GM19324 (cell line): ENCODE measurements around the gene SNAP29.
"Not testable (repeated sequence)": the region's sequence is repeated elsewhere in the genome, so short reads cannot be mapped to it uniquely, and the experiment has no call there.

Experiments used
- ATAC-seq: cut with Tn5 transposase; IDR thresholded peaks from one replicate; pipeline ENCODE4 v1.9.1; 2021; ENCODE audit warnings: mild to moderate bottlenecking, moderate library complexity; ENCODE audit not compliant: unreplicated experiment, low FRiP score

SNAP29 gene

DNA sequence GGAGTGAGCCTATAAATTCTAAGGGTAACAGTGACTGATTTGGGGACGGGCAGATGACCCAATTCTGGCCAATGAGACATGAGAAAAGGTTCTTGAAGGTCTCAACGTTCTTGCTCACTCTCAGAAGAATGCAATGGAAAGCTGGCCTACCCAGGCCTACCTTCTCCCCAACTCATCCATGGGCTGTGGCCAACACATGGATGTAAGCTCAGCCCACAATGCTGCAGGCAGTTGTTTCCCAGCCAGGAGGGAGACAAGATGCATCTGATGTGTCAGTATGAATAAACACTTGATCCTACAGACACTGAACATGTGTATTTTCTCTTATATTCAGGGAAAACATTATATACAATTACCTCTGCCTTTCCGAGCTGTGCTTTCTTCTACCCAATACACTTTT is 24.6 kb upstream of the SNAP29 start:
- ATAC-seq = no peak

DNA sequence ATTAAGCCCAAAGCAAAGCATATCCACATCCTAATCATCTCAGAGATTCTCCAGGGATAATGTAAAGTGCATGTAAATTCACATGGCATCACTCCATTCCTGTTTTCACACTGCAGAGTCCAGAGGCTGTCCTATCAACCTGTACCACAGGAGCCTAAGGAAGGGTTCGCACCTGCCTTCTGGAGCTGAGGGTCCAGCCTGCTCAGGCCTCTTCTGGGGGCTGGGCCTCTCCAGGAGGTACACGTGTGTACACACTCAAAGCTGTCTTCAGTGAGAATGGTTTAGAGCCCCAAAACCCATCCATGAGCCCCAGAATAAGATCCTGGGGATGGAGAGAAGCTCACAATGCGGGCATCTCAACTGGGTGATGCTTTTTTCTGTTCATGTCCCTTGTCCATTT is 24.1 kb upstream of the SNAP29 start:
- no peak for ATAC-seq

DNA sequence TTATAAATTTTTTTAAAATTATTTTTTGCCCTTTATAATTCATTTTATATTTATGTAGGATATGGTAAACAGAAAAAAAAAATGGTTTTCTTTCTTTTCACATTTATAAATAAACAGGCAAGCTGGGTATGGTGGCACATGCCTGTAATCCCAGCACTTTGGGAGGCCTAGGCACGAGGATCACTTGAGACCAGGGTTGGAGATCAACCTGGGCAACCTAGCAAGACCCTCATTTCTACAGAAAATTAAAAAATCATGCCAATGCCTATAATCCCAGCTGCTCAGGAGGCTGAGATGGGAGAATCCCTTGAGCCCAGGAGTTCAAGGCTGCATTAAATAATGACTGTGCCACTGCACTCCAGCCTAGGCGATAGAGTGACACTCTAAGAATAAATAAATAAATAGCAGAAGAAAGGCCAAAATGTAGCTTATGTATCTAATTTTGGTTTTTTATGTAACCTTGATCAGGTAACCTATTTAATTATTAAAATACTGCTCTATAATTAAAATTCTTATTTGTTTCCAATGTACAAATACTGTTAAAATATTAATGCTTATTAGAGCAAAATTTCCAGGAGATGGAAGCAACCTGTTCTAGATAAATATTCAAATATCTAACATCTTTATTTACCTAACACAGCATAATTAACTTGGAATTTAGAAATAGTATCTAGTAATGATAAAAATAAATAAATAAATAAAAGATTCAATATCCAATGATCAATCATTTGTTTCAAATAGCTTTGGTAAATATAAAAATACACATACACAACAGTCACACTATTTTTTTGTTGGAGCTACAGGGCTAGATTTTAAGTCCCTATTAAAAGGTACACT is 21.6 kb upstream of the SNAP29 start:
- no peak for ATAC-seq

DNA sequence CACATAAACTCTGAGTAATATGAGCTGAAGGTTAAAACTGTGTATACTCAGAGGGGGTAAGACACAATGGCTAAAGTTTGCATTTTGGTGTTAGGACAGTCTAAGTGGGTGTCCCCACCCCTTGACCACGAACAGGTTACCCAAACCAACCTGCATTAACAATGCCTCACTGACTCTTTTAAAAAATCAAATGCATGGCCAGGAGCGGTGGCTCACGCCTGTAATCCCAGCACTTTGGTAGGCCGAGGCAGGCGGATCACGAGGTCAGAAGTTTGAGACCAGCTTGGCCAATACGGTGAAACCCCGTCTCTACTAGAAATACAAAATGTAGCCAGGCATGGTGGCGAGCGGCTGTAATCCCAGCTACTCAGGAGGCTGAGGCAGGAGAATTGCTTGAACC is 19.5 kb upstream of the SNAP29 start:
- not testable (repeated sequence) for ATAC-seq

DNA sequence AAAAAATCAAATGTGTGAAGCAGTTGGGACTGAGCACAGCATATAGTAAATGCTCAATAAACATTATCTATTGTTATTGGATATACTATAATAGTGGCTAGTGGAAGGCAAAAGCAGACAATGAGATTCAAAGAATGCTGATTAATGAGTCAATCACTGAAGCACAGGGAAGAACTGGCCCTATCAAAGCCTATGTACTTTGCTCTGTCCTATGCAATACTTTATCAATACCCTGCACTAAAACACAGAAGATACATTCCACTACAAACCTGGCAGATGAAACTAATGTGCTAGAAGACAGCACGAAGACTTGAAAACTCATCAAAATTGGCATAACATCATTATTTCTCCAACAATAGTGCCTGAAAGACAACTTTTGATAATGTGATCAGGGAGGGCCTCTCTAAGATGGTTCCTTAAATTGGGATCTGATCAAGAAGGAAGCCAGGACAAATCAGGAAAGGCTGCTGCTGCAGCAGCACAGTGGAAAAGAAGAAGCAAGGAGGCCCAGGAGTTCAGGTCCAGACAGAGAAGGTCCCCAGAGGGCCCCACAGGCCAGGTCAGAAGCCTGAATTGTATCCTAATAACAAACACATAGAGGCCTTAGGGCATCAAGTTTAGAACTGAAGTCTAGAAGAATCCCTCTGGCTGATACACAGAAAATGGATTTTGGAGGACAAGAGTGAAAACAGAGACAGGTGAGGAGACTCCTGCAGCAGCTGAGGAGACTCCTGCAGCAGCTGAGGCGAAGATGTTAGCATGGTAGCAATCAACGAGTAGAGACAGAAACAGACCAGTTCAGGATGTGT is 18.8 kb upstream of the SNAP29 start:
- no peak for ATAC-seq

DNA sequence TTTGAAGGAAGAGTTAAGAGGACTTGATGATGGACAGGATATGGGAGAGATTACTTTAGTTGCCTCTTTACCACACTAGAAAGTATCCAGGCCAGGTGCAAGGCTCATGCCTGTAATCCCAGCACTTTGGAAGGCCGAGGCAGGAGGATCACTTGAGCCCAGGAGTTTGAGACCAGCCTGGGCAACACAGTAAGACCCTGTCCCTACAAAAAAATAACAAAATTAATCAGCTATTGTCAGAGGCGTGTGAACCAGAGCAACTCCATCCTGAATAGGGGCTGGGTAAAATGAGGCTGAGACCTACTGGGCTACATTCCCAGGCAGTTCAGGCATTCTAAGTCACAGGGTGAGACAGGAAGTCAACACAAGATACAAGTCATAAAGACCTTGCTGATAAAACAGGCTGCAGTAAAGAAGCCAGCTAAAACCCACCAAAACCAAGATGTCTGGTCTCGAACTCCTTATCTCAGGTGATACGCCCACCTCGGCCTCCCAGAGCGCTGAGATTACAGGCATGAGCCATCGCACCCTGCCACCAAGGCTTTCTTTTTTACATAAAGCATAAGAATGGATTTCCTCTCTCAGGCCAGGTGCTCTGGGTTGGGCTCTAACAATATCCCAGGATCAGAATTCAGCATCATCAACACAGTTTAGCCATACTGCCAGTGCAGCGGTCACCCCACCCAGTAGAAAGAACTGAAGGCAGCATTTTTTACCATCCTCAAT is 18.0 kb upstream of the SNAP29 start:
- ATAC-seq = no peak

DNA sequence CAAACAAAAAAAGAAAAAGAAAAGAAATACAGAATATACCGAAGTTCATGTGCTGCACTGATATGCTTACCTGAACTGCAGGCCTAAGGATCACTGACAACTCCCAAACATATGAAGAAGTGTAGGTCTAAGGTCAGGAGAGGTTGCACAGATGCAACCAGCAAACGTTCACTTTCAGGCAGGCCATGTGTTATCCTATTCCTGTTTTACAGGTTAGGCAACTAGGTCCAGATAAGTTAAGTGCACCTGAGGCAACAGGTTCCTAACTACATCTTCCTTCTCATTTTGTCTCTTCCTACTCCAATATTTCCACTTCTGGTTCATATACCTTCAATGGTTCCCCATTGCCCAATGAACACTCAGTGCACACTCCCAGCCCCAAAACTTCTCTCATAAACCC is 15.3 kb upstream of the SNAP29 start:
- no peak for ATAC-seq

DNA sequence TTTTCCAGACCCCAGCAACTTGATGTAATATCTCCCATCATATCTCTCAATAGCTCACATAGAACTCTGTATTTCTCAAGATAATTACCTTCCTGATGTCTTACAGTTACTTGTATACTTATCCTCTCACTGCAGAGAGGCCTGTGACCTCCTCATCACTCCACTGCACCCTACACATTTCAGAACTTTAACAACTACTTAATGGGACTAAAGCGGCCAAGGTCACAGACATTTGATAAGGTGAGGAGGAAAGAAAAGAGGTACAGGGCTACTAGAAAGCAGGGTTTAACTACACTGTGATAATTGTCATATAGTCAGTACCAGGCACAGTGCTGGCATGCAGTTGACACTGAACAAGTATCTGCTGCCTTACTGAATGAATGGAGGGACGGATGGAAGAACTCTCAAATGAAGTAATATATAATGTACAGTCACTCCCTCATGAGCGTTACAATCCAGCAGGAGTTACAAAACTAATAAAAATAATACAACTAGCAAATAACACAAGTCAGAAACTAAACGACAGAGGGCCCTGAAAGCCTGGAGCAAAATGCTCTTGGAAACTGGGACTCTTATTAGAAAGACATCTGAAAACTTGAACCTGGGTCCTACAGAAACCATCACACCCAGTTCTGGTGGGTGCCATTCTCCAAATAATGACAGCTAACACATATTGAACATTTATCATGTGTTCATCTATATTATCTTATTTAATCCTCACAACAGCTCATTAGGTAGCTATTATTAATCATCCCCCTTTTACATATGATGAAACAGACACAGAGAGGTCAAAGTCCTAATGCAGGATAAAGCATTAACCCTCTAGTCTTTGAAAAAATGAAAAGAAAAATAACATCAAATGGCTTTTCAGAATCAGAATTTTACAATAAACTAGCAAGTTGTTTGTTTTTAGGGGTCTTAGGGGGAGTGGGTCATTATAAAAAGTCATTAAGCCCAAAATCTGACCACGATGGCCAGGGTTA is 14.5 kb upstream of the SNAP29 start:
- no peak for ATAC-seq

DNA sequence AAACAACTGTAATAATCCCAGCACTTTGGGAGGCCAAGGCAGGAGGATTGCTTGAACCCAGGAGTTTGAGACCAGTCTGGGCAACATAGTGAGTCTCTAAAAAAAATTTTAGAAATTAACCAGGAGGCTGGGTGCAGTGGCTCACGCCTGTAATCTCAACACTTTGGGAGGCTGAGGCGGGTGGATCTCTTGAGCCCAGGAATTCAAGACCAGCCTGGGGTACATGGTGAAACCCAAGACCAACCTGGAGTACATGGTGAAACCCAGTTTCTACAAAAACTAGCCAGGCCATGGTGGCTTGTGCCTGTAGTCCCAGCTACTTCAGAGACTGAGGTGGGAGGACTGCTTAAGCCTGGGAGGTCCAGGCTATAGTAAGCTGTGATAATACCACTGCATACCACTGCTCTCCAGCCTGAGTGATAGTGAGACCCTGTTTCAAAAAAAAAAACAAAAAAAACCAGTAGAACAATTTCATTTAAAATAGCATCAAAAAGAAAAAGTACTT is 11.4 kb upstream of the SNAP29 start:
- no peak for ATAC-seq

DNA sequence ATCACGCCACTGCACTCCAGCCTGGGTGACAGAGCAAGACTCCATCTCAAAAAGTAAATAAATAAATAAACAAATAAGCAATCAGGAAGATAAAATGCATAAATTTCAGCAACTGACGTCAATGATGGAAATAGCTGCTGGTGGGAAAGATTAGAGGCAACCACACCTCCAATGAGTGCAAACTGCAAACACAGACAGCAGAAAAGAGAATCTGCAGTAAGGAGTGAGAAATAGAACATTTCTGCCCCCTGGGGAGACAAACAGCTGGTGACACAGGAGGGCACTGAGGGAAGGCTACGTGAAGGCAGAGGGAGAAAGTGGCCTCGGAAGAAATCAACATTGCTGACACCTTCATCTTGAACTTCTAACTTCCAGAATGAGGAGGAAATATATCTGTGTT is 6.7 kb upstream of the SNAP29 start:
- no peak for ATAC-seq

DNA sequence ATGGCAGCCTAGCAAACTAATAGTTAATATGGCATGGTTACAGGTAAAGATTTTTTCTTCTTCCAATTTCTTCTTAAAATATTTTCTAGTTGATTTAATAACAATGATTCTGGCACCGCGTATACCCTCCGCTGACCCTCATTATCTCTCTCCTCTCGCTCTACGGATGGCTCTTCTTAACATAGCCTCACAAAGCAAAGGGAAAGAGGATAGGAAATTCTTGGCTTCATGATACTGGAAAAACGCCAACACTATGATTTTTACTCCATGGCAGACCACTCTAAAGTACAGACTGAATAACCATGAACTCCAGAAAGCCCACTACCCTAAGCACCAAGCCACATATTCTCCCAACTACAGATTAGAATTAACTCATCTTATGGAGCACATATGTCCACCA is 6.3 kb upstream of the SNAP29 start:
- ATAC-seq = no peak

DNA sequence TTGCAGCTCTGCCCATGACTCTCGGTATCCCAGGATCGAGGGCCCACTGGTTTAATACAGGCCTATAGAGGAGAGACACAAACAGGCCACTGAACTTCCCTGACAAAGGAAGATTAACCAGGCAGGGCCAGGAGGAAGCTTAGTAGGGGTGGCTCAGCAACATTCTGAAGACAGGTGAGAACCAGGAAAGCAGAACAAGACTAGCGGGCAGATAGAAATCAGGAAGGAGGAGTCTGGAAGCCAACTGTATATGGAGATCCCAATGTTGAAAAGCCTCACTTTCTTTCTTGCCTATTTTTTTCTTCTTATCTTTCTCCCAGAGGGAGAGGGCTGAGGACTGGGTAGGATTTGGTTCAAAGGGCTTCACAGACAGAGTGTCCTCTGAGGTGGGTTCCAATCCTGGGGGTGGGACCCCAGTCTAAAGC is 5.6 kb upstream of the SNAP29 start:
- ATAC-seq = no peak

DNA sequence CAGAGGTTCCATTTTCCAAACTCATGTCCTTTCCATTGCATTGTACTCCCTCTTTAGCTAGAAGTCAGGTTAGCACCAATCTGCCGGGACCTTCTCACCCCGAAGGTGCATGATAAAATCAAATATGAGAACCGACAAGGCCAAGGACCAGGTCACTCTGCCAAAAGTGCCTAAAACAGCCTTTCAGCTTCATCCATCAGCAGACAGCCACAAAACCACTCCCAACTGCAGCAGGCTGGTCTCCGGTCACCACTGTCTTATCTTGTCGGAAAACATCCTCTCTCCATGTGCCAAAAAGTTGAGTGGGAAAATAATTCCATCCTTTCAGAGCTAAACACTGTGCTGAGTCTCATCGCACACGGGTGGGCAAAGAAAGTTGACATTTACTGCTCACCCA is 1.6 kb upstream of the SNAP29 start:
- ATAC-seq = no peak

DNA sequence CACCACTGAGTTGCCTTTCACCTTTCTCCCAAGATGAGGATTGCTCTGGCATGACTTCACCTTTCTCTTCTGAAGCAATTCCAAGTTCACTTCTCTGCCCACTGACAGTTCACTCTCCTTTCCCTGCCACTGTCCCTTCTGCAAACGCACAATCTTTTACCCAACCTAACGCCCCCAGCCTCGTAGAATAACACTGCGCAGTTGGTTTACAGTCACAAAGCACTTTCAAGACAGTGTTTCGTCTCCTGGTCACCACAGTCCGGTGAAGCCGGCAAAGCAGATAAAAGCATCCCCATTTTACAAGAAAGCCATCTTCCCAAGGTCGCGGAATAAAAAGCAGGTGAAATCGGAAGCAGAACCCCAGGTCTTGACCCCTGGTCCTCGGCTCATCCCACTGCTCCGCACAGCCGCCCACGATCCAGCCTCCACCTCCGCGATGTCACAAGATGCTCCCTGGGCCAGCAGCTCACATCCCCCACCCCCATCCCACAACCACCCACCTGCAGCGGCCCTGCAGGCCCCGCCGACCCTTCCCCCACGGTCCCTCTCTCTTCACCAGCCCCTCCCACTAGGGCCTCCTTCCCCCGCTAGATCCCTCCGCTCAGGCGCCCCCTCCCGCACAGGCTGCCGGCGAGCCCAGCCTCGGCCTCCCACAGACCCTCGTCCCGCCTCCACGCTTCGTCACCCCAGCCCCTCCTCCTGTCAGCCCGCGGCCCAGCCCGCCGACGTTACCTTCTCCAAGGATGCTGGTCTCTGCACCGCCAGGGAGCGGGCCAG is 781 bp upstream of the SNAP29 start:
- peak; percentile 70 for ATAC-seq

DNA sequence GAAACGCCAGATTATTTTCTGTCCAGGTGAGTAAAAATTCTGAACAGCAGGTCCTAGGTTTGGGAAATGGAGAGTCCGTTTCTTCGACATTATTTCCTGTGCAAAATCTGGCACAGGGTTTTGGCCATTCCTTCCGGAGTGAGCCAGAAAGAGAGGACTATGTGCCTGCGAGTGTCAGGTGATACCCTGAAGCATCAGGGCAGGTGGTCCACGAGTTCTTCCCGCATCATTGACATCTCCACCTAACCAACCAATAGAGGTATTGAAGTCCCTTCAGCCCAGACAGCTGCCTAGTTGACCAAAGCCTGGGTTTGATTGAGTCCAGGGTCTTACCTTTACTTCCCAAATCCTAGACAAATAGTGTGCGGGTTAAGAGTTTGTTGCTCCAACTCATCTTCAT is 808 bp downstream of the SNAP29 start:
- no peak for ATAC-seq

DNA sequence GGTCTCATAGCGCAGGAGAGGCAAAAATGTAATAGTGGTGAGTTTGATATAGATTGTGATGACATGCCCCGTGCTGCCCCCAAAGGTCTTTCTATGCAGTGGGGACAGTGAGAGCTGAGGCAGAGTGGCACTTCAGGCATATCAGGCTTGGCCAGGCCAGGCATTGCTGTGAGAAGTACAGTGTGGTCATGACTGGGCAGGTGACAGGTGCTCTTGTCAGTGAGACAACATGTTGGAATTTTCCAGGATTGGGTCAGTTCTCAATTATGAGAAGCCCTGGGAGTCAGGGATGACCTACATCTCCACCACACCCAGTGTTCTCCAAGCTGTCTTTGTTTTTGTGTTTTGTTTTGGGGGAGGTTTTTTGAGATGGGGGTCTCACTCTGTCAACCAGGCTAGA is 3.7 kb downstream of the SNAP29 start:
- ATAC-seq = no peak

DNA sequence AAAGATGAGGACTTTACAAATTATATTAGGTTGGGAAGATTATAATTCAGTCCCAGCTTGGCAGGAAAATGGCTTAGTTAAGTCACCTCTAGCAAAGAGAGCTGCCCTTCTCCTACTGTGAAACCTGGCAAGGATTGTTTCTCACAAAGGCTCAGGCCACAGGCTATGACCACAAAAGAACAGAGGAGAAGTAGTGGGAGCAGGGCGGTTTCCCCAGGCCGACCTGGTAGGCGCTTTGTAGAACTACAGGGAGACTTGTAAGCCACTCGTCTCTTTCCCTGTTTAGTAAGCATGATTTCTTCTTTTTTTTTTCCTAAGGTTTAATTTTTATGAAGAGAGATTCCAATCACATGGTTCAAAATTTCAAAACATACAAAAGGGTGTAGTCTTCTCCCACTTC is 4.6 kb downstream of the SNAP29 start:
- no peak for ATAC-seq

DNA sequence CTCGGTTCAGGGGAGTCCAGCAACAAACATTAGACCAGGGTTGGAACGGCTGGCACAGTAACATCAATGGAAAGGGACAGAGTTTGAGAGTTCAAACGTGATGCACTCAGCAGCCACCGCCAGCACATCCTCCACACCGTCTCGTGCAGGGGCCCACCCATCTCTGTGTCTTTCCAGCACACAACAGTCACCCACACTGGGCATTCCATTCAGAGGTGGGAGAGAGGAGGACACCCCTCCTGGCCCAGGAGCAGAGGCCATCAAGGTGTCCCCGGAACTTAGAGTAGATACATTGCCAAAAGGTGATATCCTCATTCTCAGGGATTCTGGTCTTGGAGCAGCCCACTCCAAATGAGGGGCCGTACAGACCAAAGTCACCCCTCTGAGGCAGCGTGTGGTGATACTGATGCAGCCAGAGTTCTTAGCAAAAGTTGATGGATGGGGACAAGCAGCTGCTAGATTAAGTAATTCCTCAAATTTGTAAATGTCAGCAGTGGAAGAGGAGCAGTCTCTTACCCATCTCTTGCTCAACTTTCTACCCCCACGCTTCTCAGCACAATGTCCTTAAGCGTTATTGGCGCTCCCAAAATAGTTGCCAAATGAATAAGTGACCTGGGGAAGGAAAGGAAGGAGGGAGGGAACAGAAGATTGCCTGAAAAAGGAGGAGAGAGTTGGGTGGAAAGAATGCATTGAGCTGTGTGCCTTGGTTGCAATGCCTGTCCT is 5.5 kb downstream of the SNAP29 start:
- ATAC-seq = no peak
